ENCODE results near the gene MRNIP.

The MRNIP gene

DNA sequence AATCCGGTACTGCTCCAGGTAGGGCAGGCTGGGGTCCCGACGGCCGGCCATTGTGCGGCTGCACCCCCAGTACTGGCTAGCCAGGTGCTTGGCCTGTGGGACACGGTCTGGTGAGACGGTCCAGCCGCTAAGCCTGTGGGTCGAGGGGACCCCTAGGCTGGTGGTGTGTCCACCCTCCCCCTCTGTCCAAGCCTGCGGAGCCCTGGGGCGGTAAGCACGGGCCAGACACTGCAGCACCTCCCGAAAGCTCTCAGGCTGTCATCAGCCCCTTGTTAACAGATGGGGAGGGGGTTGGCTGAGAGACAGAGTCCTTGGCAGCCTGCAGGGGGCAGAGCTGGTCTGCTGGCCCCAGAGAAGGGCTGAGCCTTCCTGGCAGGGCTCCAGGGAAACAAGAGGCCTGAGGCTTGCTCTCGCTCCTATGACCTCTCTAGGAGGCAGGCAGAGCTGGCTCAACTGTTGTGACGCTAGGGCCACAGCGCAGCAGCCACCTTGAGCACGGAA lies 11.8 kb upstream of the MRNIP start:
- no peak for DNase-seq

GRCh38 chr5:179869641-179870402 lies 11.2 kb upstream of the MRNIP start:
- DNase-seq, result no peak

DNA sequence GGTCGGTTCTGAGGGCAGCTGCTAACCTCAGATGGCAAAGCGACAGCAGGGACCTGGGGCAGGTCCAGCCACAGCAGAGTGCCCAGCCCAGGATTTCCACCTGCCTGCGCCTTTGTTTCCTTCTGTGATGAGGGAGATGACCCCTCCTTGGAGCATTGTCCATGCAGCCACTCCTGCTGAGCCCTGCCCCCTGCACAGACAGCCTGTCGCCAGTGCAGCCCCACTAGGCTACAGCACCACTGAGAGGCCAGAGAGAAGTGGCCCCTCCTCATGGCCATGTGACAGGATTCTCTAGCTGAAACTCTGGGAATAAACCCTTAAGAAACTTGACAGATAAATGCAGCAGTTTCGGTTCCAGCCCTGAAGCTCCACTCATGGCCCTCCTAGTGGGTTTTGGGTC lies 10.5 kb upstream of the MRNIP start:
- no peak for DNase-seq

DNA sequence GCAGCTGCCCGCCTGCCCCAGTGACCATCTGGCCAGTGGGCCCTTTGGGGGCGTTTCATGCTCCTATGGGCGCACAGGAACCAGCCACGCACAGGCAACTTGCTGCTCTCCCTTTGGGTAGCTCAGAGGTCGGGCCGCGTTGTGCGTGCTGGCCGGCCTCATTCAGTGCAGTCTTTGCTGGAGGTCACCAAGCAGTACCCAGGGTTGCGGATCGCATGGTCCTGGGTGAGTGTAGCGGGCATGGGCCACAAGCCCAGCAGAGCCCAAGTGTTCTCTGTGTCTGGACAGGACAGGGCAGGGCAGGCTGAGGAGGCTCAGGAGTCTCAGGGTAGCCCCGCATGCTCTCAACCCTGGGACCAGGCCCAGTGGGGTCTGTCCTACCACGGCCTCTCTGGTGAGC lies 9.9 kb upstream of the MRNIP start:
- DNase-seq, result no peak

DNA sequence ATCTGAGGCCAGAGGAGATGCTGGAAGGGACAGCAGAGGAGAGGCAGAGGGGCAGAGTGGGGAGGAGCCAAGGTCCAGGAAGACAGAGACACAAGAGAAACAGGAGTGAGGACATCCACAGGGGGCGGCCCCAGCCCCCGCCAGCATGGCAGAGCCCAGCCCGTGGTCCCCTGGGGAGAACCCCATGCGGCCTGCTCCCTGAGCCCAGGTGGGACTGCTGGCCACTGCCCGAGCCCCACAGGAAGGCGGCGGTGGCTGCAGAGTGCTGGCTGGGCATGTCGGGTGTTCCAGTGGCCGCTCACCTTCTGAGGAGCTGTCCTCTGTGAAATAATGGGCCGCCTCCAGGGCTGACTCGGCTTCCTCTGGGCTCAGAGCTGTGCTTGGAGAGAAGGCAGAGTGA lies 8.9 kb upstream of the MRNIP start:
- DNase-seq, result no peak

DNA sequence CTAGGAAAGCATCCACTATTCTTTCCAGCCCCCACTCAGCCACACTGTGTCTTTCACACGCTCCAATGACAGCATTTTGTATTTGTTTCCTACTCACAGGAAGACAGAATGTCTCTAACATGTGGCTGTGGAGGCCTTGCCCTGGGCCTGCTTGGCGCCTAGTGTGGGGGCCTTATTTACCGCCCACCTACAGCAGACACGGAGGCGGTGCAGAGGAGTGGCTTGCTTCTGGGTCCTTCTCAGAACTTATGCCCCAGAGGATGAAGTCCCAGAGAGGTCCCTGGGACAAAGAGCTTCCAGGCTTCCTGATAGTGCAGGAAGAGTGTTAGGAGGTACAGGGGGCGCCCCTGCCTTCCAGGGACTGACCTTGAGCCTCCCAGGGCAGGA lies 8.5 kb upstream of the MRNIP start:
- DNase-seq, result no peak

GRCh38 chr5:179866241-179867078 lies 7.8 kb upstream of the MRNIP start:
- DNase-seq, result no peak

- no peak for DNase-seq
These were observed 7.0 kb upstream of the MRNIP start for GRCh38 chr5:179865491-179866240.

GRCh38 chr5:179864686-179865085 lies 6.1 kb upstream of the MRNIP start:
- DNase-seq, result no peak

DNA sequence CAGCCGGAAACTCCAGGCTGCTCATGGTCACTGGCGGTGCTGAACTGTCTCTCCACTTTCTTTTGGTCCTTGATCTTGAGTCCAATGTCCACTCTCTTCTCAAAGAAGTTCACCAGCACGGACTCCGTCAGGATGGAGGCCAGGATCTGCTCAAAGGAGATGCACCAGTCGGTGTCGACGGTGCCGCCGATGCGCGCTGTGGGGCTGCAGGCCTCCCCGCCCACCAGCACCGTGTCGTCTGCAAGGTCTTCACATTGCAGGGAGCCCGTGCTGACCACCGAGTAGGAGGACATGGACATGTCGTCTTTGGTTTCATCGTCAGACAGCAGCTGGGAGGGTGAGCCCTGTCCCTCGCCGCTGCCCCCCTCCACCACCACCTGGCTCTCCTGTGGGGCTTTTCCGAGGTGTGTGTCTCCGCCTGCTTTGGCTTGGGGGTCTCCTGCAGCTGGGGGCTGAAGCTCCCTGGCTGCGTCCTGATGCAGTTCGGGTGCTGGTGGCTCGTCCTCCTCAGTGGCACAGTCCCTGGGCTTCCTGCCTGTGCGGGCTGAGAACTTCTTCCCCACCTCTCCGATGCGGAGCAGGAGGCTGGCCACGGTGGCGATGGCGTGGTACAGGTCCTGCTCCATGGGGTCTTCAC lies 5.0 kb upstream of the MRNIP start:
- no peak for DNase-seq

DNA sequence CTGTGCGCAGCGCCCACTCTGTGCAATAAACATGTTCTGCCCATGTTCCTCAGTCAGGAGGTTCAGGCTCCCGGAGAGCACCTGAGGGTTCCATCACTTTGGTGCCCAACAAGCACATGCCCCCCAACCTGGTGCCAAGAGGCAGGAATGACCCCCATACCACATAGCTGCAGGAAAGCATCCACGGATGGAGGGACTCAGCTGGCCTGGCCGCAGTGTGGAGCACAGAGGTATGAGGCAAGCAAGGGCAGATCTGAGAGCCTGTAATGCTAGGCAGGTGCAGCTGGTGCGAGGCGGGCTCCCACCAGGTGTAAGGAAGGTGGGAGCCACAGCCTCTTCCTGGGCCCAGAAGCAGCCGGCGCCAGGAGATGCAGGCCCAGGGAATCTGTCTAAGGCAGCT lies 4.3 kb upstream of the MRNIP start:
- DNase-seq, result no peak

DNA sequence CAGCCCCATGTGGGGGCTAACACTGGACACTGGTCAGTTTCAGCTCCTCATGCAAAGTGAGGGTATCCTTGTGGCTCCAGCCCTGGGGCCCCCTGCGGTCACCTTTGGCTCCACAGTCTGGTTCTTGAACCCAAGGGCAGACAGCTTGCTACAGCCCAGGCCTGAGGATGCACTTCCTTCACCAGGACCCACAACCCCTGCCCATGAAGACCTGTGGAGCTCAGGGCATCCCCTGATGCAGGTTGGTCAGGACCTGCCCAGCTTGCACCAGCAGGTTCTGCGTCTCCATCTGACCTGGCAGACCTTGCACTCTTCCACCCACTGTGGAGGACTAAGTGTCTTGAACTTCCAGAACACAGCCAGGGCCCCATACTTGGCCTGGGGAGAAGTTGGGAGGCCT lies 3.7 kb upstream of the MRNIP start:
- no peak for DNase-seq

GRCh38 chr5:179860301-179860700 lies 1.7 kb upstream of the MRNIP start:
- DNase-seq, result no peak

DNA sequence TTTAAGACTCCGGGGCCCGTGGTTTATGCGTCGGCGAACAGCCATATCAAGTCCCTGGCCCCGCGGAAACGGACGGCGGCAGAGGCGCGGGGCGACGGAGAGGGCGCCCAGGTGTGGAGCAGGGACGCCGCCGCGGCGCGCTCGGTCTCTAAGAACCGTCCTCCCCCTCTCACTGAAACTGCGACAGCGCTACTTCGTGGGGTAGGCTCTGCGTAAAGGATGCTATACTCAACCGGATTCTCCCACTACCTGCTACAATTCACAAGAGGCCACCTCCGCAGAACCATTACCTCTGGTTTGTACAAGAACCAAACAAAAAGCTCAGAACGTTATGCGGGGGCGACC lies 404 bp downstream of the MRNIP start:
- no peak for DNase-seq

GRCh38 chr5:179854356-179854755 lies 4.3 kb downstream of the MRNIP start:
- DNase-seq, result no peak

DNA sequence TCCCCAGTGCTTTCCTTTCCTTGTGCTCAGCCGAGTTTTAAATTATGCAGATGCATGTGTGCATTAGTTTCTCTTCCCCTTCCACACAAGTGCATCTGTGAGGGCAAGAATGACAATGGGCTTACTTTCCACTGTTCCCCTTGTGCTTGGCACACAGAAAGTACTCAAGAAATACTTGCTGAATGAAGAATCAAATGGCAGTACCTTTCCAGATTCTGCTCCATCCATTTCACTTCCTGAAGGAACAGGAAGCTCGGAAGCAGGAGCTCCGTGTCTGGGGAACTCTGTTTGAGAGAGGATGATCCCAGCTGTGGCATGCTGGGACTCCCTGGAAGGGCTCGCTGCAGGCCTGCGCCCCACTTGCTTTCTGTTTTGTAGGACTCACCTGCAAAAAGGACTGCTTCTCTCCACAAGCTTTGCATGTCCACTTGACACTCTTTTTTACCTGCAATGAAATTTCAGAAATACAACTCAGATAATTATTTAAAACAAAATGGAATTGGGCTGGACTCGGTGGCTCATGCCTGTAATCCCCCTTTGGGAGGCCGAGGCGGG lies 5.5 kb downstream of the MRNIP start:
- DNase-seq, result no peak

DNA sequence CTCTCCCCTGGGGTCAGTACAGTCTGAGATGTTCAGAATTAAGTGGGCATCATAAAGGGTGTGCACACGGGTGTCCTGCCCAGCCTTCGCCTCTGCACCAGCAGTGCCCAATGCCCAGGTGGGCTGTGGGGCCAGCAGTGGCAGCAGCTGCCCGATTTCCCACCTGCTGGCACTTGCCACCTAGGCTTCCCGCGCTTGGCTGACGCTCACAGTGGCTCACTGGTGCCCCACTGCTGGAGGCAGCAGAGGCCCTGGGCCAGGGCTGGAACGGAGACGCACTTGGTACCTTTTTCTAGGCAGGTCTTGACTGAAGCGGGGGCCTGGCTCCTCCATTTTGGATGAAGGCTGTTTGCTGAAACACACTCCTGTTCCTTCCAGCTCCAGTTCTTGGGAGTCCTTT lies 17.0 kb downstream of the MRNIP start:
- DNase-seq, result no peak

- DNase-seq, result no peak
These were observed 17.9 kb downstream of the MRNIP start for GRCh38 chr5:179840766-179841165.

DNA sequence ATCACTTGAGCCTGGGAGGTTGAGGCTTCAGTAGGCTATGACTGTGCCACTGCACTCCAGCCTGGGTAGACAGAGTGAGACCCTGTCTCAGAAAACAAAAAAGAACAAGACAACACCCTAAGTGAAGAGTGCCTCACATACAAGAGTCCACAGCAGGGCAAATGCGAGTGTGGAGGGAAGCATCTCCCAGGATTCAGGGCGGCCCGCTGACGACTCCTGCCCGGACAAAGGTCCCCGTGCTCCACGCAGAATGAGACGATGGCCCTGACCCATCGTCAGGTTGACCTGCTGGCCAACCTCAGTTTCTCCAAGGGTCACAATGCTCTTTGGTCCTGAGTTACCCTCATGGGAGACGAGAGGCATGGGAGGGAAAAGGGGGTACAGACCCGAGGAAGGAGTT lies 18.3 kb downstream of the MRNIP start:
- no peak for DNase-seq

GRCh38 chr5:179839328-179840256 lies 19.0 kb downstream of the MRNIP start:
- no peak for DNase-seq
